ENCODE results near the gene RAB6D.
"Not testable (repeated sequence)": the region's sequence is repeated elsewhere in the genome, so short reads cannot be mapped to it uniquely, and the experiment has no call there.

Gene RAB6D

GRCh38 chr2:131389657-131390056 lies 25.7 kb upstream of the RAB6D start:
- no peak for TF ChIP-seq POLR2AphosphoS5 (IDR thresholded peaks at IDR 0.05; ENCODE audit: low read depth, low read length)
- no peak for TF ChIP-seq TAF1 (IDR thresholded peaks at IDR 0.05; ENCODE audit: borderline replicate concordance, low read depth, low read length)
- no peak for TF ChIP-seq POLR2A (IDR thresholded peaks at IDR 0.05; ENCODE audit: low read depth, low read length)
- FAIRE-seq (no peak), DNase-seq (ENCODE audit: insufficient read length) (no peak)

- DNase-seq (ENCODE audit: insufficient read length); FAIRE-seq: not testable (repeated sequence)
Measured at GRCh38 chr2:131388834-131389233, 24.9 kb upstream of the RAB6D start.

GRCh38 chr2:131373111-131373510 lies 9.1 kb upstream of the RAB6D start:
- FAIRE-seq; DNase-seq (ENCODE audit: insufficient read length): not testable (repeated sequence)

- FAIRE-seq (no peak), DNase-seq (ENCODE audit: insufficient read length) (no peak)
- TF ChIP-seq POLR2A (IDR thresholded peaks at IDR 0.05; ENCODE audit: low read depth, low read length) (no peak), TAF1 (IDR thresholded peaks at IDR 0.05; ENCODE audit: borderline replicate concordance, low read depth, low read length) (no peak), POLR2AphosphoS5 (IDR thresholded peaks at IDR 0.05; ENCODE audit: low read depth, low read length) (no peak)
Measured at GRCh38 chr2:131369954-131370353, 6.0 kb upstream of the RAB6D start.

- DNase-seq (ENCODE audit: insufficient read length); FAIRE-seq: not testable (repeated sequence)
Measured at GRCh38 chr2:131368493-131369066, 4.6 kb upstream of the RAB6D start.

- FAIRE-seq (no peak), DNase-seq (ENCODE audit: insufficient read length) (no peak)
- TF ChIP-seq TAF1 (IDR thresholded peaks at IDR 0.05; ENCODE audit: borderline replicate concordance, low read depth, low read length) (no peak), POLR2A (IDR thresholded peaks at IDR 0.05; ENCODE audit: low read depth, low read length) (no peak), POLR2AphosphoS5 (IDR thresholded peaks at IDR 0.05; ENCODE audit: low read depth, low read length) (no peak)
Measured at GRCh38 chr2:131367352-131367751, 3.4 kb upstream of the RAB6D start.

GRCh38 chr2:131366643-131367042 lies 2.7 kb upstream of the RAB6D start:
- no peak for FAIRE-seq
- no peak for TF ChIP-seq POLR2A (IDR thresholded peaks at IDR 0.05; ENCODE audit: low read depth, low read length)
- TF ChIP-seq TAF1 (IDR thresholded peaks at IDR 0.05; ENCODE audit: borderline replicate concordance, low read depth, low read length), result no peak
- no peak for TF ChIP-seq POLR2AphosphoS5 (IDR thresholded peaks at IDR 0.05; ENCODE audit: low read depth, low read length)

GRCh38 chr2:131365452-131365851 lies 1.5 kb upstream of the RAB6D start:
- FAIRE-seq (no peak), DNase-seq (ENCODE audit: insufficient read length) (no peak)
- no peak for TF ChIP-seq TAF1 (IDR thresholded peaks at IDR 0.05; ENCODE audit: borderline replicate concordance, low read depth, low read length)
- TF ChIP-seq POLR2A (IDR thresholded peaks at IDR 0.05; ENCODE audit: low read depth, low read length), result no peak
- TF ChIP-seq POLR2AphosphoS5 (IDR thresholded peaks at IDR 0.05; ENCODE audit: low read depth, low read length), result no peak

More at GRCh38 chr2:131366643-131367042, 2.7 kb upstream of the RAB6D start:
- no peak for DNase-seq (ENCODE audit: insufficient read length)

GRCh38 chr2:131363213-131363612 lies 755 bp downstream of the RAB6D start:
- DNase-seq (ENCODE audit: insufficient read length), result not testable (repeated sequence)
- peak; percentile 33 for FAIRE-seq

- not testable (repeated sequence) for FAIRE-seq; DNase-seq (ENCODE audit: insufficient read length)
Measured at GRCh38 chr2:131361773-131362172, 2.2 kb downstream of the RAB6D start.

- FAIRE-seq; DNase-seq (ENCODE audit: insufficient read length): not testable (repeated sequence)
Measured at GRCh38 chr2:131353167-131353697, 10.7 kb downstream of the RAB6D start.

GRCh38 chr2:131349021-131349420 lies 14.9 kb downstream of the RAB6D start:
- FAIRE-seq (no peak), DNase-seq (ENCODE audit: insufficient read length) (no peak)
- no peak for TF ChIP-seq TAF1 (IDR thresholded peaks at IDR 0.05; ENCODE audit: borderline replicate concordance, low read depth, low read length)
- no peak for TF ChIP-seq POLR2AphosphoS5 (IDR thresholded peaks at IDR 0.05; ENCODE audit: low read depth, low read length)
- TF ChIP-seq POLR2A (IDR thresholded peaks at IDR 0.05; ENCODE audit: low read depth, low read length), result no peak

- not testable (repeated sequence) for FAIRE-seq; DNase-seq (ENCODE audit: insufficient read length)
Measured at GRCh38 chr2:131347035-131347434, 16.9 kb downstream of the RAB6D start.

- not testable (repeated sequence) for FAIRE-seq; DNase-seq (ENCODE audit: insufficient read length)
Measured at GRCh38 chr2:131339307-131339706, 24.7 kb downstream of the RAB6D start.

GRCh38 chr2:131335319-131335718 lies 28.6 kb downstream of the RAB6D start:
- not testable (repeated sequence) for FAIRE-seq; DNase-seq (ENCODE audit: insufficient read length)

- not testable (repeated sequence) for FAIRE-seq; DNase-seq (ENCODE audit: insufficient read length)
Measured at GRCh38 chr2:131332709-131333108, 31.3 kb downstream of the RAB6D start.

- DNase-seq (ENCODE audit: insufficient read length), result not testable (repeated sequence)
Measured at GRCh38 chr2:131331000-131331399, 33.0 kb downstream of the RAB6D start.

More at GRCh38 chr2:131331000-131331399, 33.0 kb downstream of the RAB6D start:
- FAIRE-seq, result not testable (repeated sequence)

Measured in GM12892 (cell line).